HG02852 (cell line): Measurements from ENCODE around the gene CAPN5.

Experiments used
- ATAC-seq: cut with Tn5 transposase; IDR thresholded peaks from one replicate; pipeline ENCODE4 v1.9.1; 2021; ENCODE audit warnings: mild to moderate bottlenecking, moderate library complexity; ENCODE audit not compliant: unreplicated experiment

CAPN5 gene

GRCh38 chr11:77129069-77129841, 62.5 kb downstream of the CAPN5 start:
- ATAC-seq, result no peak

GRCh38 chr11:77129842-77130756, 63.3 kb downstream of the CAPN5 start:
- ATAC-seq, result no peak

GRCh38 chr11:77130763-77131513, 64.2 kb downstream of the CAPN5 start:
- ATAC-seq, result no peak

GRCh38 chr11:77131560-77131959, 64.8 kb downstream of the CAPN5 start:
- no peak for ATAC-seq

GRCh38 chr11:77135069-77135468, 68.3 kb downstream of the CAPN5 start:
- ATAC-seq, result no peak

DNA sequence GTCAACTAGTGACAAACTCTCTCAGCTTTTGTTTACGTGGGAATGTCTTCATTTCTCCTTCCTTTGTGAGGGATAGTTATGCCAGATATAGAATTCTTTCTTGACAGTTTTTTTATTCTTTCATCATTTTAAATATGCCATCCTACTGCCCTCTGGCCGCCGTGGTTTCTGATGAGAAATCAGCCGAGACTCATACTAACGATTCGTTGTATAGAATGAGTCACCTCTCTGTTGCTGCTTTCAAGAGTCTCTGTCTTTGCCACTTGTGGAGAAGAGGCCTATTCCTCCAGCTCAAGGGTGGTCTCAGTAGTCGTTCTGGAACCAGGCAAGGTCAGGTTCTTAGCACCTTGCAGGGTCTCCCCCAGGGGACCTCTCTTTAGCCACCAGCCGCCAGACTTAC, 69.3 kb downstream of the CAPN5 start:
- ATAC-seq, result no peak

- no peak for ATAC-seq
Measured at GRCh38 chr11:77136784-77137420, 70.1 kb downstream of the CAPN5 start.

DNA sequence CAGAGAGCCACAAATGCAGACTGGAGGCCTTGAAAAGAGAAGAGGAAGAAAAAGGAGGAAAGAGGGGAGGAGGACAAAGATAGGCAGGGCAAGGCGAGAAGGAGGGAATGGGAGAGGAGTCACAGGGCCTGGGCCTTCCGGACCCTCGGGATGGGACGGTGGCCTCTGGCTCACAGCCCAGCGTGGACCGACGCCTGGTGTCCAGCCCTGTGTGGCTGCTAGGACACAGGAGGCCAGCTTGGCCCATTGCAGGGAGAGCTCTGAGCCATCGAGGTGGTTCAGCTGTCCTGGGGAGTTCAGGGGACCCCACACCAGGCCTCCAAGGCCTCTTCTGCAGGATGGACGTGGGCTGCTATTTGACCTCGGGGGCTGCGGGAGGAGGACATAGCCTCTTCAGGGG, 70.7 kb downstream of the CAPN5 start:
- no peak for ATAC-seq

- ATAC-seq, result no peak
Measured at GRCh38 chr11:77138106-77138649, 71.4 kb downstream of the CAPN5 start.

DNA sequence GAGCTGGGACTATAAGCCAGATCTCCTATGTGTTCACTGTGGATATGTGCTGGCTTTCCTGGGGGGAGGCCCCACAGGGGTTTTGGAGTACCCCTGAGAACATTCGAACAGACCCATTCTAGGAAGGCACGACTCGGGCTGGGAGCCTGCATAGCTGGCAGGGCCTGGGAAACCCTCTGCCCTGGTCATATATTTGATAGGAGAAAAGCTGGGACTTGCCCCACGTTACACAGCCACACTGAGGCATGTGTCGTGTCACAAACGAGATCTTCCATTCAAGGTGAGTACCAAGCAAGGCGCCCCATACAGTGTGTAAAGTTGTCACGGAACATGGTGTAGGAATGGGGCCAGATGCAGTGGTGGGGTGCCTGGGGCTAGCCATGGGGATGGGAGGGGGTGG, 72.4 kb downstream of the CAPN5 start:
- ATAC-seq, result no peak

DNA sequence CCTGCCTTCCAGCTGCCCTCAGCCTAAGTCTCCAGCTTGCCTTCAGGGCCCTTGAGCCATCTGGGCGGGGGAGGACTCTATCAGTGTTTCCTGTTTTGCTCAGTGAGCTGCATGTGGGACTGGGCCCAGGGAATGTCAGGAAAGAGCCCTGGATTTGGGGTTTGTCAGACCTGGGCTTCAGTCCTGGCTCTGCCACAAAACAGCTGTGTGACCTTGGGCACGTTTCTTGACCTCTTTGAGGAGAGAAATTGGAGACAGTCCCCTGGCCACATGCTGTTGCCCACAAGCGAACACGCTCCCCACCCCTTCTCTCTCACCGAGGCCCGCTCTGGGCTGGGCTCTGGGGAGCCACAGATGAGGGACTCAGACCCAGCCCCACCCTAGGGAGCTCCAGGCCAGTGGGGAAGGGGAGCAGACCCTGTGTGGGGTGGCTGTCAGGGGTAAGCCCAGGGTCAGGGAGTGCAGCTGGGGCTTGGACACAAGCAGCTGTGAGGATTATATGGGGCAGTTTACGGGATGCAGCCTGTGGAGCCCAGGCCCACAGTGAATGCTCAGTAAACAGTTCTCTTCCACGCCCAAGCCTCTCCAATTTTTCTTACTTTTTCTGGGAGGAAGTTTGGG, 73.6 kb downstream of the CAPN5 start:
- ATAC-seq, result no peak

DNA sequence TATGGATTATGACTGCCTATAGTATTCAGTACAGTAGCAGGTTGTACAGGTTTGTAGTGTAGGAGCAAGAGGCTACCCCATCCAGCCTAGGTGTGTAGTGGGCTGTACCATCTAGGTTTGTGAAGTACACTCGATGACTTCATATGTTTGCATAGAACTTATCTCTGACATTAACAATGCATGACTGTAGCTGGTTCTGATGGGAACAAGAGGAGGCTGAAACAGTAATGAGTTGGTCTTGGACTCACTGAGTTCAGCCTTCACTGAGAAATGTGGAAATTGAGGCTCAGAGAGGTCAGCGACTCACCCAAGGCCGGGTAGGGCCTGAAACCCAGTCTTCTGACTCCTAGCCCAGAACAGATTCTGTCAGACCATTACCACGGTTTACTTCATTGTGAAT, 74.3 kb downstream of the CAPN5 start:
- no peak for ATAC-seq

GRCh38 chr11:77141475-77141874, 74.7 kb downstream of the CAPN5 start:
- no peak for ATAC-seq

DNA sequence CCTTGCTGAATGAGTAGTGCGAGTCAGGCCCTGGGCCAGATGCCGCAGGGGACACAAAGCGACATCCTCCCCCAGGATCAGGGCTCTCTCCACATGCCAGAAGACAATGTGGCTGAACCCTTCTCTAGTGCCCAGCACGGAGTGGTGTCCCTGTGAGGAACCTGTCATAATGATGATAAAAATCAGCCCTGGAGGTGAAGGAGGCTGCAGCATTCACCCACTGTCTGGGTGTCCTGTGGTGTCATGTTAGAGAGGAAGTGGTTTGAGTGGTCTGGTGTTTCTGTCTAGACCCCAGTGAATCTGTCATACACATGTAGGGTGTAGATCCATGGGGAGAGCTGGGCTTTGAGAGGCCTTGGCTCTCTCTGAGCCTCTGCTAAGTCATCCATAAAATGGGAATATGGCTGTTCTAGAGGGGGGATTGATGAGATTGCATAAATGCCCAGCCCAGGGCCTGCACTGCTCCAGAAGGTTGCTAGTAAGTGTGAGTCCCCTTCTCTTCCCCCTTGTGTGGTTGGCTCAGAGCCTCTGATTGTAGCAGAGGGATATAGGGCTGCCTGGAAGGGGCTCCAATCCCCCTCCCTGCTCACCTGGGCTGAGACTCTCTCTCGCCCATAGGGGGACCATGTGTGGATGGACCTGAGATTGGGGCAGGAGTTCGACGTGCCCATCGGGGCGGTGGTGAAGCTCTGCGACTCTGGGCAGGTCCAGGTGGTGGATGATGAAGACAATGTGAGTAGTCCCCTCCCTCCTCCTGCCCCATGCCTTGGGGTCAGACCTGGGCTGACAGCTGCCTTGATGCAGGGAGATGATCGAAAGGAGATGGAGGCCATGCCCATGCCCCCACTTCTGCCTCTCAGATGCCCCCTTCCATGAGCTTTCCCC, 75.6 kb downstream of the CAPN5 start:
- no peak for ATAC-seq

GRCh38 chr11:77143405-77144020, 76.7 kb downstream of the CAPN5 start:
- no peak for ATAC-seq

- ATAC-seq, result no peak
Measured at GRCh38 chr11:77144196-77144856, 77.6 kb downstream of the CAPN5 start.

GRCh38 chr11:77144857-77145428, 78.2 kb downstream of the CAPN5 start:
- no peak for ATAC-seq
